Tibial nerve (tissue), 4 donors: Measurements from ENCODE around the gene OSBPL3.

ENCODE experiments used
- CTCF ChIP-seq, 5 experiments: fragments of 200-600 bp in 3 of 5; fragments of 450-650 bp in 2 of 5; sonication (generic) in 3 of 5; IDR thresholded peaks; one replicate each; pipeline ENCODE4 v1.5.1; 2016 to 2019; ENCODE audit warnings: antibody characterized with exemption in 5 of 5, mild to moderate bottlenecking in 3 of 5, moderate library complexity in 2 of 5
- EP300 ChIP-seq, 2 donors: sonication (generic); formaldehyde crosslinking; IDR thresholded peaks; one replicate each; pipeline ENCODE4 v1.6.1; 2017; ENCODE audit warnings: antibody characterized with exemption in 2 of 2, mild to moderate bottlenecking in 1 of 2
- POLR2A ChIP-seq, 2 donors: fragments of 450-650 bp; IDR thresholded peaks; one replicate each; pipeline ENCODE4 v1.6.1; 2017; ENCODE audit warnings: antibody characterized with exemption in 2 of 2, mild to moderate bottlenecking in 2 of 2, moderate library complexity in 2 of 2

GRCh38 chr7:25009257-25009656 lies 29.3 kb upstream of the OSBPL3 start:
- TF ChIP-seq CTCF (IDR thresholded peaks at IDR 0.05) (no peak), POLR2A (IDR thresholded peaks at IDR 0.05) (no peak), EP300 (IDR thresholded peaks at IDR 0.05) (no peak)
